ENCODE results near the gene DPYSL3.

DPYSL3 gene

GRCh38 chr5:147551677-147552076, 41.8 kb upstream of the DPYSL3 start:
- no peaks in the 10 kb centered on the region for H3K36me3 ChIP-seq (ENCODE audit: insufficient read depth, insufficient read length, low read length)
- no peak for DNase-seq (ENCODE audit: low read depth, low spot score)
- no peaks in the 10 kb centered on the region for H3K27me3 ChIP-seq (ENCODE audit: insufficient read depth, insufficient read length)
- H3K4me3 ChIP-seq (ENCODE audit: insufficient read length, low read depth): no peak overlapping the region
- no peaks in the 10 kb centered on the region for H3K4me1 ChIP-seq (ENCODE audit: insufficient read depth, insufficient read length)
- H3K9ac ChIP-seq (ENCODE audit: insufficient read length, low read depth): no peak overlapping the region
- no peak for TF ChIP-seq ZNF274 (IDR thresholded peaks at IDR 0.05; ENCODE audit: low read depth, low read length)
- peaks cover 5% of the 10 kb centered on the region; the same call in 1 of the 2 replicates for H3K9me3 ChIP-seq (ENCODE audit: insufficient read depth, low read length)

GRCh38 chr5:147547730-147548129, 37.9 kb upstream of the DPYSL3 start:
- H3K27me3 ChIP-seq (ENCODE audit: insufficient read depth, insufficient read length): no peaks in the 10 kb centered on the region
- H3K4me3 ChIP-seq (ENCODE audit: insufficient read length, low read depth): no peak overlapping the region
- H3K4me1 ChIP-seq (ENCODE audit: insufficient read depth, insufficient read length): no peaks in the 10 kb centered on the region
- no peak for DNase-seq (ENCODE audit: low read depth, low spot score)
- H3K9ac ChIP-seq (ENCODE audit: insufficient read length, low read depth): no peak overlapping the region
- TF ChIP-seq ZNF274 (IDR thresholded peaks at IDR 0.05; ENCODE audit: low read depth, low read length) (no peak), YY1 (IDR thresholded peaks at IDR 0.05; ENCODE audit: insufficient read depth, insufficient read length) (no peak)
- H3K36me3 ChIP-seq (ENCODE audit: insufficient read depth, insufficient read length, low read length): no peaks in the 10 kb centered on the region
- H3K9me3 ChIP-seq (ENCODE audit: insufficient read depth, low read length): peaks cover 5% of the 10 kb centered on the region; the same call in 1 of the 2 replicates

GRCh38 chr5:147544556-147544955, 34.7 kb upstream of the DPYSL3 start:
- H3K9me3 ChIP-seq (ENCODE audit: insufficient read depth, low read length): no peaks in the 10 kb centered on the region; the same call in 1 of the 2 replicates
- no peak overlapping the region for H3K4me3 ChIP-seq (ENCODE audit: insufficient read length, low read depth)
- no peak for TF ChIP-seq ZNF274 (IDR thresholded peaks at IDR 0.05; ENCODE audit: low read depth, low read length)
- no peak for TF ChIP-seq YY1 (IDR thresholded peaks at IDR 0.05; ENCODE audit: insufficient read depth, insufficient read length)
- no peak for TF ChIP-seq SUZ12 (IDR thresholded peaks at IDR 0.05; ENCODE audit: extremely low read depth, insufficient read depth, insufficient read length)
- no peaks in the 10 kb centered on the region for H3K27me3 ChIP-seq (ENCODE audit: insufficient read depth, insufficient read length)
- H3K9ac ChIP-seq (ENCODE audit: insufficient read length, low read depth): no peak overlapping the region
- H3K36me3 ChIP-seq (ENCODE audit: insufficient read depth, insufficient read length, low read length): no peaks in the 10 kb centered on the region
- H3K4me1 ChIP-seq (ENCODE audit: insufficient read depth, insufficient read length): no peaks in the 10 kb centered on the region
- DNase-seq (ENCODE audit: low read depth, low spot score): no peak

GRCh38 chr5:147539053-147539452, 29.2 kb upstream of the DPYSL3 start:
- no peak for DNase-seq (ENCODE audit: low read depth, low spot score)
- no peaks in the 10 kb centered on the region for H3K27me3 ChIP-seq (ENCODE audit: insufficient read depth, insufficient read length)
- TF ChIP-seq SUZ12 (IDR thresholded peaks at IDR 0.05; ENCODE audit: extremely low read depth, insufficient read depth, insufficient read length) (no peak), ZNF274 (IDR thresholded peaks at IDR 0.05; ENCODE audit: low read depth, low read length) (no peak), YY1 (IDR thresholded peaks at IDR 0.05; ENCODE audit: insufficient read depth, insufficient read length) (no peak)
- no peaks in the 10 kb centered on the region for H3K36me3 ChIP-seq (ENCODE audit: insufficient read depth, insufficient read length, low read length)
- H3K9me3 ChIP-seq (ENCODE audit: insufficient read depth, low read length): no peaks in the 10 kb centered on the region; the same call in 1 of the 2 replicates
- no peak overlapping the region for H3K4me3 ChIP-seq (ENCODE audit: insufficient read length, low read depth)
- H3K4me1 ChIP-seq (ENCODE audit: insufficient read depth, insufficient read length): no peaks in the 10 kb centered on the region
- H3K9ac ChIP-seq (ENCODE audit: insufficient read length, low read depth): no peak overlapping the region

- Histone ChIP-seq H3K4me3 (ENCODE audit: insufficient read length, low read depth) (no peak overlapping the region), H3K4me1 (ENCODE audit: insufficient read depth, insufficient read length) (no peaks in the 10 kb centered on the region), H3K9ac (ENCODE audit: insufficient read length, low read depth) (no peak overlapping the region), H3K27me3 (ENCODE audit: insufficient read depth, insufficient read length) (no peaks in the 10 kb centered on the region), H3K9me3 (ENCODE audit: insufficient read depth, low read length) (no peaks in the 10 kb centered on the region; the same call in 1 of the 2 replicates), H3K36me3 (ENCODE audit: insufficient read depth, insufficient read length, low read length) (no peaks in the 10 kb centered on the region)
- TF ChIP-seq ZNF274 (IDR thresholded peaks at IDR 0.05; ENCODE audit: low read depth, low read length): no peak
- TF ChIP-seq YY1 (IDR thresholded peaks at IDR 0.05; ENCODE audit: insufficient read depth, insufficient read length): no peak
- TF ChIP-seq SUZ12 (IDR thresholded peaks at IDR 0.05; ENCODE audit: extremely low read depth, insufficient read depth, insufficient read length): no peak
- no peak for DNase-seq (ENCODE audit: low read depth, low spot score)
Measured at GRCh38 chr5:147538236-147538635, 28.4 kb upstream of the DPYSL3 start.

GRCh38 chr5:147534172-147534951, 24.5 kb upstream of the DPYSL3 start:
- no peak overlapping the region for H3K9ac ChIP-seq (ENCODE audit: insufficient read length, low read depth)
- DNase-seq (ENCODE audit: low read depth, low spot score): no peak
- H3K4me1 ChIP-seq (ENCODE audit: insufficient read depth, insufficient read length): no peaks in the 10 kb centered on the region
- no peak for TF ChIP-seq ZNF274 (IDR thresholded peaks at IDR 0.05; ENCODE audit: low read depth, low read length)
- TF ChIP-seq SUZ12 (IDR thresholded peaks at IDR 0.05; ENCODE audit: extremely low read depth, insufficient read depth, insufficient read length): no peak
- no peak for TF ChIP-seq YY1 (IDR thresholded peaks at IDR 0.05; ENCODE audit: insufficient read depth, insufficient read length)
- no peaks in the 10 kb centered on the region for H3K27me3 ChIP-seq (ENCODE audit: insufficient read depth, insufficient read length)
- H3K9me3 ChIP-seq (ENCODE audit: insufficient read depth, low read length): no peaks in the 10 kb centered on the region; the same call in 1 of the 2 replicates
- no peak overlapping the region for H3K4me3 ChIP-seq (ENCODE audit: insufficient read length, low read depth)
- H3K36me3 ChIP-seq (ENCODE audit: insufficient read depth, insufficient read length, low read length): no peaks in the 10 kb centered on the region

GRCh38 chr5:147532156-147532555, 22.3 kb upstream of the DPYSL3 start:
- no peaks in the 10 kb centered on the region; the same call in 1 of the 2 replicates for H3K9me3 ChIP-seq (ENCODE audit: insufficient read depth, low read length)
- no peaks in the 10 kb centered on the region for H3K4me1 ChIP-seq (ENCODE audit: insufficient read depth, insufficient read length)
- H3K27me3 ChIP-seq (ENCODE audit: insufficient read depth, insufficient read length): no peaks in the 10 kb centered on the region
- H3K9ac ChIP-seq (ENCODE audit: insufficient read length, low read depth): no peak overlapping the region
- TF ChIP-seq ZNF274 (IDR thresholded peaks at IDR 0.05; ENCODE audit: low read depth, low read length) (no peak), SUZ12 (IDR thresholded peaks at IDR 0.05; ENCODE audit: extremely low read depth, insufficient read depth, insufficient read length) (no peak), YY1 (IDR thresholded peaks at IDR 0.05; ENCODE audit: insufficient read depth, insufficient read length) (no peak)
- no peak for DNase-seq (ENCODE audit: low read depth, low spot score)
- H3K4me3 ChIP-seq (ENCODE audit: insufficient read length, low read depth): no peak overlapping the region
- H3K36me3 ChIP-seq (ENCODE audit: insufficient read depth, insufficient read length, low read length): no peaks in the 10 kb centered on the region
